ENCODE data around the gene APBB1IP. TPM values are rescaled to one million over a fixed set of nuclear protein-coding genes. Genes with fewer than 3 reads are reported as not detected.
A peak's percentile ranks its signal among the peaks of the same experiment; 100 is the strongest.
"Not testable (repeated sequence)": the region's sequence is repeated elsewhere in the genome, so short reads cannot be mapped to it uniquely, and the experiment has no call there.

Gene APBB1IP
- total RNA-seq, 2 donors from 2014 or later, result 44.1 to 49.7 TPM

GRCh38 chr10:26567351-26567721, 129.2 kb downstream of the APBB1IP start:
- Mint-ChIP-seq H3K27ac (no peak overlapping the region), H3K36me3 (ENCODE audit: insufficient read depth in 2 of 2) (peaks cover 6 to 43% of the 10 kb centered on the region in 2 donors), H3K4me3 (no peak overlapping the region), H3K9me3 (peaks cover 0 to 2% of the 10 kb centered on the region in 2 donors), H3K4me1 (ENCODE audit: low read depth) (no peaks in the 10 kb centered on the region), H3K27me3 (ENCODE audit: low read depth) (no peaks in the 10 kb centered on the region)
- no peak for DNase-seq
- ATAC-seq (replicated peaks in 1 of 2), result no peak

GRCh38 chr10:26571655-26572054, 133.5 kb downstream of the APBB1IP start:
- DNase-seq (no peak), ATAC-seq (replicated peaks in 1 of 2) (no peak)
- Mint-ChIP-seq H3K4me1 (ENCODE audit: low read depth) (no peaks in the 10 kb centered on the region), H3K36me3 (ENCODE audit: insufficient read depth in 2 of 2) (peaks cover 10 to 48% of the 10 kb centered on the region in 2 donors), H3K27ac (no peak overlapping the region), H3K9me3 (peaks cover 5 to 9% of the 10 kb centered on the region in 2 donors), H3K4me3 (no peak overlapping the region), H3K27me3 (ENCODE audit: low read depth) (no peaks in the 10 kb centered on the region)

DNA sequence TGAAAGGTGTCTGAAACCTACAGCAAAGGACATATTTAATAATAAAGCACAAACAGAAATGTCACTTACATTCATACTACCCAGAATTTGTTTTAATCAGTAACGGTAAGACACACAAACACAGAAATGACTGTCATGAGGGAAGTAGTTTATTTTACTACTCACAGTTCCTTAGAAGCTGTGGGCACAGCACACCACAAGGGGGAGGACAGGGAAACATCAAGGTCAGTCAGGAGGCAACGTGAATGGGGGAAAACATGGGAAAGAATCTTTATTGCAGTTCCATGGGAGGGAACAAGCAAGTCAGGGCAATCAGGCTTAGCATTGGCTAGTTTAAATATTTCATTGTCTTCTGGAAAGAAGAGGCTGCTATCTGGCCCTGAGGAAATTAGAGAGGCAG, 135.5 kb downstream of the APBB1IP start:
- Mint-ChIP-seq H3K27me3 (ENCODE audit: low read depth) (no peaks in the 10 kb centered on the region), H3K9me3 (peaks cover 5 to 9% of the 10 kb centered on the region in 2 donors), H3K27ac (no peak overlapping the region), H3K36me3 (ENCODE audit: insufficient read depth in 2 of 2) (peaks cover 10 to 37% of the 10 kb centered on the region in 2 donors), H3K4me3 (no peak overlapping the region), H3K4me1 (ENCODE audit: low read depth) (no peaks in the 10 kb centered on the region)
- no peak for ATAC-seq (replicated peaks in 1 of 2)
- DNase-seq, result no peak

DNA sequence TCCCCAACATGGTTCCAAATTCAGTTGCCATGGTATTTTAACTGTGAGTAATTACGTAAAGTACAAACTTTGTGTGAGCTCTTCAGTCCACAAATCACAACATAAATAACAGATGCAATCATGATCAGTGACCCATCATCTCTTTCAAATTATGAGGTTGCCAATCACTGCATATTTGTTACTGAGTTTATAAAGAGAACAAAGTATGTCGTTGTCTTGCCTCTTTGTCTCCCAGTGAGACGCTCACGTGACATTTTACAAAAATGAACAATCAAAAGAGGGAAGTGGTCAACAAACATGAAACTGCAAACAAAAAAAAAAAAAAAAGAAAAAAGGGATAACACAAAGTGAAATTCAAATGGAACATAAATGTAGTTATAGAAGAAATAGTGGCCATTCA, 136.6 kb downstream of the APBB1IP start:
- ATAC-seq (replicated peaks in 1 of 2), result no peak
- H3K27ac Mint-ChIP-seq, result peak overlapping the region; percentile 92
- no peaks in the 10 kb centered on the region for H3K27me3 Mint-ChIP-seq (ENCODE audit: low read depth)
- H3K36me3 Mint-ChIP-seq (ENCODE audit: insufficient read depth in 2 of 2), result peaks cover 8 to 37% of the 10 kb centered on the region in 2 donors
- no peak for DNase-seq
- no peaks in the 10 kb centered on the region for H3K4me1 Mint-ChIP-seq (ENCODE audit: low read depth)
- peaks cover 5 to 9% of the 10 kb centered on the region in 2 donors for H3K9me3 Mint-ChIP-seq
- H3K4me3 Mint-ChIP-seq, result peak overlapping the region in 1 of 2 donors; percentile 51

DNA sequence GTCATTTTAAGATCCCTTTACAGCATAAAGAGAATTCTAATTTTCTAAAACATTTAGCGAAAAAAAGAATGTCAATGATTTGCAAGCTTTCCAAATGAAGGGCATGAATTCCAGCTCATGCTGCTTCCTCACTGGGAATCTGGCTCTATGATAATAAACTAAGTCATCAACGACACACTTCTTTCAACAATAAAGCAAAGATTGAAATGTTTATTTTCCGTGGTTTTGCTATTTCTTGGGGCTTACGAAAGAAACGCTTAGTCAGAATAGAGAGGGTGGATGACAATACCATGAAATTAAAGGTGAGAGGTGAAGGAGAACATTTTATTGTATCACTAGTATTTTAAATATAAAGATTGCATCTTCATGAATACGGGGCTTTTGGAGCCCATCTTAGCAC, 140.2 kb downstream of the APBB1IP start:
- H3K4me1 Mint-ChIP-seq (ENCODE audit: low read depth); DNase-seq; ATAC-seq (replicated peaks in 1 of 2): not testable (repeated sequence)

DNA sequence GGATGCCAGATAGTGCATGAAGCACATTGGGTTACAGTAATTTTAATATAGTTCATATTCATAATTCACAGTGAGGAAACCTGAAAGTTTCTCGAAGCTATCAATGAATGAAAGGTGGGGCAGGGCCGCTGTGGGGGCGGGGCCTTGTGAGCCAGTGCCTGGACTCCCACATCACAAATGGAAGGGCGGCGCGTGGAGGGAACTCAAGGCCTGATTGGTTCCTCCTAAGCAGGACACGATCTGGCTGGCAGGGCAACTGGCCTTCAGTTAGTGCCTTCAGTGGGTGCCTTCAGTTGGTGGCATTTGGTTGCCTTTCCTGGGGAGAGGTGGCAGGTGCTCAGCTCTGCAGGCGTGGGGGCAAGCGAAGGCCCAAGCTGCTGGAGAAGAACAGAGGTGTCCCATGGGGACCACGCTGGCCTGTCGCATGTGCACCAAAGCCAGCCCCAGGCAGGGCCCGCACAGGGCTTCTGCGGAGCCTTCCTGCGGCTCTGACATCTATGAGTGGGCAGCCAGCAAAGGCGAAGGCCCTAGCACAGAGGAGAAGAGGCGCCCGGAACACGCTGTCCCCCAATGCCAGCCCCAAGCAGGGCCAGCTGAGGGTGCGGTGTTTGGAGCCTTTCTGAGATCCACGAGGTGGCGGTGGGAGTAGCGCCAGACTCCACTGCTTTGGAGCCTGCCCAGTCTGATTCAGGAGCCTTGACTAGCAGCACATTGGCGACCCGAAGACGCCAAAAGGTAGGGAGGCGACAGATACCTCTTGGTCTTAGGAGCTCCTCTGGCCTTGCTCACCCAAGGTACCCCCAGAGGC, 141.3 kb downstream of the APBB1IP start:
- Mint-ChIP-seq H3K9me3 (peaks cover 2 to 9% of the 10 kb centered on the region in 2 donors), H3K27me3 (ENCODE audit: low read depth) (no peaks in the 10 kb centered on the region), H3K36me3 (ENCODE audit: insufficient read depth in 2 of 2) (peaks cover 2 to 7% of the 10 kb centered on the region in 2 donors), H3K27ac (no peak overlapping the region), H3K4me3 (no peak overlapping the region), H3K4me1 (ENCODE audit: low read depth) (no peaks in the 10 kb centered on the region)
- no peak for DNase-seq
- ATAC-seq (replicated peaks in 1 of 2), result peak in 1 of 2 donors; percentile 24

More for the DNA sequence above, 140.2 kb downstream of the APBB1IP start:
- not testable (repeated sequence) for H3K27ac Mint-ChIP-seq; H3K27me3 Mint-ChIP-seq (ENCODE audit: low read depth); H3K9me3 Mint-ChIP-seq; H3K4me3 Mint-ChIP-seq
- H3K36me3 Mint-ChIP-seq (ENCODE audit: insufficient read depth in 2 of 2), result peaks cover 6 to 14% of the 10 kb centered on the region in 2 donors

DNA sequence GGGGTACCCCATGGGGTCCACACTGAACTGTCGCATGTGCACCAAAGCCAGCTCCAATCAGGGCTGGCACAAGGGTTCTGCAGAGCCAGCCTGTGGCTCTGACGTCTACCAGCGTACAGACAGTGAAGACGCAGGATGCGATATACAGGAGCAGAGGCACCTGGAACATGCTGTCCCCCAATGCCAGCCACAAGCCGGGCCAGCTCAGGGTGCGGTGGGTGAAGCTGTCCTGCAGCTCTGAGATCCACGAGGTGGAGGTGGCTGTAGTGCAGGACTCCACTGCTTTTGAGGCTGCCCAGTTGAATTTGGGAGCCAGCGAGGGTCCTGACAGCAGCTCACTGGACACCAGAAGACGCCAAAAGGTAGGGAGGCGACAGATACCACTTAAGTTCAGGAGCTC, 148.1 kb downstream of the APBB1IP start:
- no peaks in the 10 kb centered on the region for H3K9me3 Mint-ChIP-seq
- no peak overlapping the region for H3K4me3 Mint-ChIP-seq
- H3K27me3 Mint-ChIP-seq (ENCODE audit: low read depth), result no peaks in the 10 kb centered on the region
- no peaks in the 10 kb centered on the region for H3K36me3 Mint-ChIP-seq (ENCODE audit: insufficient read depth in 2 of 2)
- DNase-seq, result no peak
- no peaks in the 10 kb centered on the region for H3K4me1 Mint-ChIP-seq (ENCODE audit: low read depth)
- no peak for ATAC-seq (replicated peaks in 1 of 2)
- no peak overlapping the region for H3K27ac Mint-ChIP-seq

GRCh38 chr10:26588611-26589010, 150.5 kb downstream of the APBB1IP start:
- H3K27ac Mint-ChIP-seq, result no peak overlapping the region
- H3K36me3 Mint-ChIP-seq (ENCODE audit: insufficient read depth in 2 of 2), result no peaks in the 10 kb centered on the region
- ATAC-seq (replicated peaks in 1 of 2), result no peak
- H3K4me3 Mint-ChIP-seq, result no peak overlapping the region
- no peaks in the 10 kb centered on the region for H3K27me3 Mint-ChIP-seq (ENCODE audit: low read depth)
- H3K9me3 Mint-ChIP-seq, result no peaks in the 10 kb centered on the region
- no peaks in the 10 kb centered on the region for H3K4me1 Mint-ChIP-seq (ENCODE audit: low read depth)
- no peak for DNase-seq

GRCh38 chr10:26589813-26590212, 151.7 kb downstream of the APBB1IP start:
- not testable (repeated sequence) for DNase-seq; H3K27me3 Mint-ChIP-seq (ENCODE audit: low read depth); H3K9me3 Mint-ChIP-seq; H3K27ac Mint-ChIP-seq; H3K4me1 Mint-ChIP-seq (ENCODE audit: low read depth); ATAC-seq (replicated peaks in 1 of 2); H3K36me3 Mint-ChIP-seq (ENCODE audit: insufficient read depth in 2 of 2); H3K4me3 Mint-ChIP-seq

GRCh38 chr10:26593896-26594295, 155.8 kb downstream of the APBB1IP start:
- Mint-ChIP-seq H3K4me1 (ENCODE audit: low read depth) (no peaks in the 10 kb centered on the region), H3K4me3 (no peak overlapping the region), H3K9me3 (no peaks in the 10 kb centered on the region), H3K27me3 (ENCODE audit: low read depth) (no peaks in the 10 kb centered on the region), H3K36me3 (ENCODE audit: insufficient read depth in 2 of 2) (no peaks in the 10 kb centered on the region), H3K27ac (no peak overlapping the region)
- ATAC-seq (replicated peaks in 1 of 2) (no peak), DNase-seq (no peak)

DNA sequence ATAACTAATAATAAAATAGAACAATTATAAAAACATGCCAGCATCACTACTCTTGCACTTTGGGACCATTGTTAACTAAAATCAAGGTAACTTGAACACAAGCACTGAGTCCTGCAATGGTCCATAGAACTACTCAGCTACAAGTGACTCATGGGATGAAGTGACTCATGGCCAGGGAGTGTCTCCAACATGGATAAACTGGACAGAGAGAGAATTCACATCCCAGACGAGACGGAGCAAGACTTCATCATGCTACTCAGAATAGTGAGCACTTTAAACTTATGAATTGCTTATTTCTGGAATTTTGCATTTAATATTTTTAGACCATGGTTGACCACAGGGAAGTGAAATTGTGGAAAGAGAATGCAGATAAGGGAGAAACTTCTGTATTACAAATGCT, 165.1 kb downstream of the APBB1IP start:
- ATAC-seq (replicated peaks in 1 of 2); DNase-seq; H3K9me3 Mint-ChIP-seq; H3K36me3 Mint-ChIP-seq (ENCODE audit: insufficient read depth in 2 of 2); H3K27me3 Mint-ChIP-seq (ENCODE audit: low read depth); H3K4me3 Mint-ChIP-seq; H3K4me1 Mint-ChIP-seq (ENCODE audit: low read depth); H3K27ac Mint-ChIP-seq: not testable (repeated sequence)

GRCh38 chr10:26604320-26605093, 166.4 kb downstream of the APBB1IP start:
- not testable (repeated sequence) for H3K9me3 Mint-ChIP-seq; H3K4me3 Mint-ChIP-seq; ATAC-seq (replicated peaks in 1 of 2); DNase-seq; H3K27ac Mint-ChIP-seq; H3K36me3 Mint-ChIP-seq (ENCODE audit: insufficient read depth in 2 of 2); H3K27me3 Mint-ChIP-seq (ENCODE audit: low read depth); H3K4me1 Mint-ChIP-seq (ENCODE audit: low read depth)

GRCh38 chr10:26606389-26606877, 168.3 kb downstream of the APBB1IP start:
- H3K27me3 Mint-ChIP-seq (ENCODE audit: low read depth); H3K27ac Mint-ChIP-seq; H3K9me3 Mint-ChIP-seq; H3K4me3 Mint-ChIP-seq; H3K36me3 Mint-ChIP-seq (ENCODE audit: insufficient read depth in 2 of 2); H3K4me1 Mint-ChIP-seq (ENCODE audit: low read depth); DNase-seq: not testable (repeated sequence)
- ATAC-seq (replicated peaks in 1 of 2), result peak; percentile 62 to 78
